B cell (primary cell): ENCODE results near the gene FA2H. TPM values are rescaled to one million over a fixed set of nuclear protein-coding genes. Genes with fewer than 3 reads are reported as not detected.

Experiments
- ATAC-seq: fragments of 200-7000 bp; cut with Tn5 transposase; one replicate; pipeline ENCODE4 v1.10.0; 2021; ENCODE audit warnings: low read depth, mild to moderate bottlenecking, moderate number of reproducible peaks, moderate library complexity
- CTCF ChIA-PET: fragments of 350-600 bp; sonication (Branson Sonifier 250); formaldehyde crosslinking; loops from one replicate; lab custom pipeline; 2021; ENCODE audit warnings: antibody characterized with exemption, inconsistent platforms; lab: Charles Lee
- POLR2A ChIA-PET: fragments of 350-600 bp; sonication (Branson Sonifier 250); formaldehyde crosslinking; loops from one replicate; lab custom pipeline; 2021; ENCODE audit warnings: antibody characterized with exemption; lab: Charles Lee
- DNase-seq: peaks from one replicate; pipeline ENCODE4 v3.0.0; 2013
- H2AFZ ChIP-seq: 2 replicates; pipeline ENCODE4 v1.6.1; 2012; ENCODE audit warnings: mild to moderate bottlenecking, low read depth, low read length; ENCODE audit not compliant: insufficient read depth, poor library complexity, severe bottlenecking
- H3K27ac ChIP-seq, 2 donors: 1 replicate in 1 of 2; 2 replicates in 1 of 2; pipeline ENCODE4 v1.5.1; 2012 to 2013; ENCODE audit warnings: low read length in 2 of 2, mild to moderate bottlenecking in 2 of 2, moderate library complexity in 1 of 2
- H3K27me3 ChIP-seq, 4 experiments: fragments of 200-600 bp in 1 of 4; sonication (generic) in 1 of 4; replicated peaks in 1 of 4; 1 replicate in 2 of 4; 2 replicates in 2 of 4; pipeline versions ENCODE4 v1.6.1 to v1.7.0; 2013 to 2016; ENCODE audit warnings: low read length in 3 of 4, mild to moderate bottlenecking in 2 of 4, mixed read lengths in 1 of 4, moderate library complexity in 1 of 4; ENCODE audit not compliant: insufficient read depth in 4 of 4, control insufficient read depth in 3 of 4; ENCODE audit errors: control extremely low read depth in 1 of 4
- H3K36me3 ChIP-seq, 2 experiments: replicated peaks in 1 of 2; 1 replicate in 1 of 2; 2 replicates in 1 of 2; pipeline versions ENCODE4 v1.6.1 to v1.7.1; 2013; ENCODE audit warnings: low read length in 1 of 2; ENCODE audit not compliant: insufficient read depth in 2 of 2, control insufficient read depth in 1 of 2; ENCODE audit errors: control extremely low read depth in 1 of 2, extremely low read depth in 1 of 2
- H3K4me1 ChIP-seq, 2 donors: fragments of 200-600 bp in 1 of 2; sonication (generic) in 1 of 2; 1 replicate in 1 of 2; 2 replicates in 1 of 2; pipeline versions ENCODE4 v1.5.1 to v1.6.1; 2013 to 2017; ENCODE audit warnings: low read length in 2 of 2; ENCODE audit not compliant: control insufficient read depth in 2 of 2, insufficient read depth in 2 of 2
- H3K4me2 ChIP-seq: replicated peaks from 2 replicates; pipeline ENCODE3; 2012; ENCODE audit warnings: mild to moderate bottlenecking, low read depth, low read length; ENCODE audit not compliant: poor library complexity, severe bottlenecking
- H3K4me3 ChIP-seq, 5 experiments: fragments of 200-600 bp in 1 of 5; sonication (generic) in 1 of 5; 1 replicate in 3 of 5; 2 replicates in 2 of 5; pipeline versions ENCODE4 v1.5.1 to v1.7.0; 2011 to 2016; ENCODE audit warnings: low read length in 4 of 5, mild to moderate bottlenecking in 4 of 5, low read depth in 2 of 5, control low read depth in 1 of 5, moderate library complexity in 1 of 5; ENCODE audit not compliant: insufficient read depth in 1 of 5; ENCODE audit errors: control extremely low read depth in 1 of 5, extremely low read depth in 1 of 5
- H3K79me2 ChIP-seq: fragments of 200-600 bp; sonication (generic); one replicate; pipeline ENCODE4 v1.6.0; 2016; ENCODE audit warnings: low read length; ENCODE audit not compliant: control insufficient read depth, insufficient read depth
- H3K9ac ChIP-seq: fragments of 200-600 bp; sonication (generic); 2 replicates; pipeline ENCODE4 v1.6.1; 2017; ENCODE audit warnings: mild to moderate bottlenecking, low read length, moderate library complexity
- H3K9me3 ChIP-seq, 3 donors: one replicate each; pipeline versions ENCODE4 v1.6.1 to v1.7.1; 2013; ENCODE audit warnings: low read length in 2 of 3; ENCODE audit not compliant: control insufficient read depth in 2 of 3, insufficient read depth in 1 of 3; ENCODE audit errors: control extremely low read depth in 1 of 3
- H4K20me1 ChIP-seq: 2 replicates; pipeline ENCODE4 v1.6.0; 2012; ENCODE audit warnings: mild to moderate bottlenecking, low read length; ENCODE audit not compliant: insufficient read depth, control insufficient read depth, poor library complexity, severe bottlenecking
- H3K27ac Mint-ChIP-seq: one replicate; pipeline ENCODE4 v1.8.0; 2021; ENCODE audit warnings: mixed read lengths
- H3K27me3 Mint-ChIP-seq: one replicate; pipeline ENCODE4 v1.8.0; 2021; ENCODE audit warnings: mixed read lengths
- H3K4me1 Mint-ChIP-seq: one replicate; pipeline ENCODE4 v1.8.0; 2021; ENCODE audit warnings: mixed read lengths
- H3K4me3 Mint-ChIP-seq: one replicate; pipeline ENCODE4 v1.8.0; 2021; ENCODE audit warnings: mixed read lengths
- H3K9me3 Mint-ChIP-seq: one replicate; pipeline ENCODE4 v1.8.0; 2022; ENCODE audit warnings: mixed read lengths; ENCODE audit not compliant: insufficient read depth
- EZH2 ChIP-seq: IDR thresholded peaks from 2 replicates; pipeline ENCODE4 v1.6.1; 2012; ENCODE audit warnings: borderline replicate concordance, low read depth, mild to moderate bottlenecking, moderate library complexity, low read length; ENCODE audit not compliant: insufficient read depth, poor library complexity, severe bottlenecking
- WGBS: methylation state at CpG from one replicate; pipeline ENCODE4 v1.1.5; 2013; ENCODE audit warnings: missing lambda C conversion rate; ENCODE audit not compliant: insufficient coverage; 5-methylcytosine and 5-hydroxymethylcytosine counted together
- intact Hi-C: fragments of 100-400 bp; cut with micrococcal nuclease; formaldehyde crosslinking; loops from one replicate; pipeline ENCODE4 v1.10.0; 2022
- polyA plus RNA-seq: library from polyadenylated mRNA; depleted of rRNA; stranded (reverse); fragments of >200 nt; gene quantifications from 2 replicates; pipeline ENCODE4 v1.2.3, GENCODE V29; 2012
- total RNA-seq, 2 donors: library from RNA; stranded (reverse); fragments of 120-200 nt in 1 of 2; gene quantifications; 1 replicate in 1 of 2; 2 replicates in 1 of 2; pipeline versions ENCODE4 v1.2.3 to v1.2.4, GENCODE V29; 2013 to 2022
- TF ChIP-seq, protein P1 (sequence below): fragments of 200-600 bp; IDR thresholded peaks from one replicate; pipeline ENCODE4 v1.8.0; 2022; ENCODE audit warnings: antibody characterized with exemption, mild to moderate bottlenecking

The FA2H gene
- total and polyA plus RNA-seq, 2 donors (not counting 1 experiment from before 2014, with no cell fraction given): 1.0 to 3.6 TPM

DNA sequence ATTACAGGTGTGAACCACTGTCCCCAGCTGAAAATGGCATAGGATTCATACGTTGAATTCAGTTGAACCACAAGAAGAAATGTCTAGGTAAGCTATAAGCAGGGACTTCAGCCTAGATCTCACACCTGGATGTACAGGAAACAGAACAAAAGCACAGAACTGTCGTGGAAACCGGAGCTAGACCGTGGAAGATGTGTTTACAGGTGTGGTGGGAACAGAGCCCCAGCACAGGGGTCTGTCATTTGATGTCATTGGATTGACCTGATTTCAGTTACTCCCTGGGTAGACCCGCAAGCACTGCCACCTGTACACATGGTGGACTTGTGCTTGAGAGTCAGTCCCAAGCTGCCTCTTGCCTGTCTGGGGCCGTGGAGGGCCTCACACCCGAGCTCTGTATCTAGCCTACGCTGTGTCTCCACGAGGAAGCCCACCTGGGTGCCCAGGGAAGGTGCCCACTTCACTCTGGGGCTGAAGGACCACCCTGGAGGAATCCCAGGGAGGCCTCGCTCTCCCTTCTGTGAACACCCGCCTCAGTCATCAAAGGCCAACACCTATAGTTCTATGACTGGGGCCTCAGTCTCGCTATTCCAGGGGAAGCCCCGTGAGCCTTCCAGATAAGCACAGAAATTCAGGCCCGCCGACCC, 41.8 kb downstream of the FA2H start:
- no peaks in the 10 kb centered on the region for H3K9me3 Mint-ChIP-seq
- H3K4me3 Mint-ChIP-seq: no peak overlapping the region
- H3K9ac ChIP-seq: no peak overlapping the region
- no peak for DNase-seq
- no peak overlapping the region for H3K4me2 ChIP-seq
- ChIA-PET POLR2A (no interaction called here), CTCF (no interaction called here)
- no peaks in the 10 kb centered on the region for H3K4me1 ChIP-seq
- no peaks in the 10 kb centered on the region for H3K9me3 ChIP-seq
- WGBS: 81% methylated on average over 11 of the region's 15 CpGs
- H3K4me3 ChIP-seq: no peak overlapping the region
- H3K4me1 Mint-ChIP-seq: no peaks in the 10 kb centered on the region
- no peak overlapping the region for H3K27ac Mint-ChIP-seq
- intact Hi-C loops: no loop called here
- no peaks in the 10 kb centered on the region for H3K27me3 Mint-ChIP-seq
- H2AFZ ChIP-seq: no peak overlapping the region
- TF ChIP-seq EZH2: no peak
- TF ChIP-seq, protein P1, sequence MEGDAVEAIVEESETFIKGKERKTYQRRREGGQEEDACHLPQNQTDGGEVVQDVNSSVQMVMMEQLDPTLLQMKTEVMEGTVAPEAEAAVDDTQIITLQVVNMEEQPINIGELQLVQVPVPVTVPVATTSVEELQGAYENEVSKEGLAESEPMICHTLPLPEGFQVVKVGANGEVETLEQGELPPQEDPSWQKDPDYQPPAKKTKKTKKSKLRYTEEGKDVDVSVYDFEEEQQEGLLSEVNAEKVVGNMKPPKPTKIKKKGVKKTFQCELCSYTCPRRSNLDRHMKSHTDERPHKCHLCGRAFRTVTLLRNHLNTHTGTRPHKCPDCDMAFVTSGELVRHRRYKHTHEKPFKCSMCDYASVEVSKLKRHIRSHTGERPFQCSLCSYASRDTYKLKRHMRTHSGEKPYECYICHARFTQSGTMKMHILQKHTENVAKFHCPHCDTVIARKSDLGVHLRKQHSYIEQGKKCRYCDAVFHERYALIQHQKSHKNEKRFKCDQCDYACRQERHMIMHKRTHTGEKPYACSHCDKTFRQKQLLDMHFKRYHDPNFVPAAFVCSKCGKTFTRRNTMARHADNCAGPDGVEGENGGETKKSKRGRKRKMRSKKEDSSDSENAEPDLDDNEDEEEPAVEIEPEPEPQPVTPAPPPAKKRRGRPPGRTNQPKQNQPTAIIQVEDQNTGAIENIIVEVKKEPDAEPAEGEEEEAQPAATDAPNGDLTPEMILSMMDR: no peak
- no peaks in the 10 kb centered on the region for H4K20me1 ChIP-seq
- no peak overlapping the region for H3K27ac ChIP-seq
- no peaks in the 10 kb centered on the region for H3K36me3 ChIP-seq
- no peak for ATAC-seq
- no peaks in the 10 kb centered on the region for H3K79me2 ChIP-seq
- no peaks in the 10 kb centered on the region for H3K27me3 ChIP-seq

DNA sequence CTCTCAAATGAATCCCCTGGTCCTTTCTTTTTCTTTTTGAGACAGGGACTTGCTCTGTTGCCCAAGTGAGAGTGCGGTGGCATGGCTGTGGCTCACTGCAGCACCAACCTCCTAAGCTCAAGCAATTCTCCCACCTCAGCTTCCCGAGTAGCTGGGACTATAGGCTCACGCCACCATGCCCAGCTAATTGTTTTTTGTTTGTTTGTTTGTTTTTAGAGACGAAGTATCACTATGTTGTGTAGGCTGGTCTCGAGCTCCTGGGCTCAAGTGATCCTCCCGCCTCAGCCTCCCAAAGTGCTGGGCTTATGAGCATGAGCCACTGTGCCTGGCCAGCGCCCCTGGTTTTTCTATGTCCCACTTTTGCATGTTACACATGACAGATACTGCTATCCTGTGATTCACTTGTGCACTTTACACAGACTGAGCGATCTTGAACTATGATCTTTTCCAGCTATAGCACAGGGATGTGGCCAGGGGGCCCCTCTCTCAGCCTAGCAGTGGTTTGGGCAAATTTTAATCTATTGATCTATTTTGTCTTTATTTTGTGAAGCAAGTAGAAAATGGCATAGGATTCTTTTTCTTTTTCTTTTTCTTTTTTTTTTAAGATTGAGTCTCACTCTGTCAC, 42.7 kb downstream of the FA2H start:
- peaks cover 2% of the 10 kb centered on the region for H3K9me3 Mint-ChIP-seq
- Histone ChIP-seq H3K4me1 (no peaks in the 10 kb centered on the region), H3K27ac (no peak overlapping the region), H4K20me1 (no peaks in the 10 kb centered on the region), H2AFZ (no peak overlapping the region), H3K36me3 (no peaks in the 10 kb centered on the region), H3K79me2 (no peaks in the 10 kb centered on the region), H3K9me3 (peaks cover 0 to 7% (median 3%) of the 10 kb centered on the region in 3 donors), H3K27me3 (no peaks in the 10 kb centered on the region), H3K4me2 (no peak overlapping the region), H3K4me3 (no peak overlapping the region), H3K9ac (no peak overlapping the region)
- no peaks in the 10 kb centered on the region for H3K27me3 Mint-ChIP-seq
- H3K4me3 Mint-ChIP-seq: no peak overlapping the region
- DNase-seq (no peak), ATAC-seq (no peak)
- ChIA-PET CTCF (no interaction called here), POLR2A (no interaction called here)
- TF ChIP-seq, protein P1: no peak
- H3K4me1 Mint-ChIP-seq: no peaks in the 10 kb centered on the region
- WGBS: 93% methylated on average over 5 of the region's 8 CpGs
- no peak overlapping the region for H3K27ac Mint-ChIP-seq
- intact Hi-C loops: no loop called here
